ENCODE measurements around the gene MFRP. TPM values are rescaled to one million over a fixed set of nuclear protein-coding genes. Genes with fewer than 3 reads are reported as not detected.

MFRP gene
- polyA plus RNA-seq, 1 of the 3 experiments (the other 2 are of a cell fraction), result not detected

DNA sequence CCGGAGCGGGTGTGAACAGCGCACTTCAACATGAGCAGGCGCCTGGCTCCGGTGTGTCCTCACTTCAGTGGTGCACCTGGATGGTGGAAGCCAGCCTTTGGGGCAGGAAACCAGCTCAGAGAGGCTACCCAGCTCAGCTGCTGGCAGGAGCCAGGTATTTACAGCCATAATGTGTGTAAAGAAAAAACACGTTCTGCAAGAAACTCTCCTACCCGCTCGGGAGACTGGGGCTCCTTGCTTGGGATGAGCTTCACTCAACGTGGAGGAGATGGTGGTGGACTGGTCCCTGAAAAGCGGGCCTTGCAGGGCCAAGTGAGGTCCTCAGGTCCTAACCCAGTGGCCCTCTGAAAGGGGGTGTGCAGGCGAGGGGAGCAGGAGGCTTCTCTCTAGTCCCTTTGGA is 37.1 kb downstream of the MFRP start:
- Histone ChIP-seq H2AFZ (ENCODE audit: low read depth) (no peak overlapping the region), H3F3A (replicated peaks; ENCODE audit: insufficient read depth) (peaks cover 22% of the 10 kb centered on the region), H3K27ac (ENCODE audit: low read depth in 2 of 2, low read length in 1 of 2) (no peak overlapping the region), H3K9me3 (no peaks in the 10 kb centered on the region), H4K20me1 (ENCODE audit: insufficient read depth) (no peaks in the 10 kb centered on the region), H3K4me2 (no peak overlapping the region), H3K79me2 (ENCODE audit: insufficient read depth) (no peaks in the 10 kb centered on the region), H3K36me3 (replicated peaks in 1 of 2; ENCODE audit: control insufficient read depth in 1 of 2, insufficient read depth in 2 of 2, low read length in 1 of 2) (peaks cover 5 to 27% of the 10 kb centered on the region in 2 experiments), H3K4me1 (ENCODE audit: control insufficient read depth in 1 of 2, insufficient read depth in 2 of 2, low read depth in 1 of 2, low read length in 1 of 2) (no peaks in the 10 kb centered on the region), H3K9ac (no peak overlapping the region), H3K27me3 (ENCODE audit: insufficient read depth) (no peaks in the 10 kb centered on the region), H3K4me3 (ENCODE audit: low read depth in 2 of 2, low read length in 1 of 2) (no peak overlapping the region), H3K9me2 (no peaks in the 10 kb centered on the region)
- CTCF ChIA-PET, result interaction anchor here (1.0 to 1.5 kb wide), 3 partner anchors 14 to 104 kb away, joined by 4 to 13 read pairs (median 6); partner anchors contain the start of gene CBL
- TF ChIP-seq GATA2 (CRISPR knock-in tag; IDR thresholded peaks at IDR 0.05) (no peak), YY1 (IDR thresholded peaks at IDR 0.05; ENCODE audit: low read depth) (no peak), RFX5 (IDR thresholded peaks at IDR 0.05; ENCODE audit: low read length) (no peak), CTCF (IDR thresholded peaks at IDR 0.05) (no peak), USF1 (IDR thresholded peaks at IDR 0.05; ENCODE audit: borderline replicate concordance, low read depth) (no peak), MEF2A (IDR thresholded peaks at IDR 0.05; ENCODE audit: borderline replicate concordance, low read depth) (no peak), RAD21 (IDR thresholded peaks at IDR 0.05; ENCODE audit: low read length) (no peak), GABPA (IDR thresholded peaks at IDR 0.05; ENCODE audit: low read depth) (no peak)
- TF ChIP-seq, protein P1, sequence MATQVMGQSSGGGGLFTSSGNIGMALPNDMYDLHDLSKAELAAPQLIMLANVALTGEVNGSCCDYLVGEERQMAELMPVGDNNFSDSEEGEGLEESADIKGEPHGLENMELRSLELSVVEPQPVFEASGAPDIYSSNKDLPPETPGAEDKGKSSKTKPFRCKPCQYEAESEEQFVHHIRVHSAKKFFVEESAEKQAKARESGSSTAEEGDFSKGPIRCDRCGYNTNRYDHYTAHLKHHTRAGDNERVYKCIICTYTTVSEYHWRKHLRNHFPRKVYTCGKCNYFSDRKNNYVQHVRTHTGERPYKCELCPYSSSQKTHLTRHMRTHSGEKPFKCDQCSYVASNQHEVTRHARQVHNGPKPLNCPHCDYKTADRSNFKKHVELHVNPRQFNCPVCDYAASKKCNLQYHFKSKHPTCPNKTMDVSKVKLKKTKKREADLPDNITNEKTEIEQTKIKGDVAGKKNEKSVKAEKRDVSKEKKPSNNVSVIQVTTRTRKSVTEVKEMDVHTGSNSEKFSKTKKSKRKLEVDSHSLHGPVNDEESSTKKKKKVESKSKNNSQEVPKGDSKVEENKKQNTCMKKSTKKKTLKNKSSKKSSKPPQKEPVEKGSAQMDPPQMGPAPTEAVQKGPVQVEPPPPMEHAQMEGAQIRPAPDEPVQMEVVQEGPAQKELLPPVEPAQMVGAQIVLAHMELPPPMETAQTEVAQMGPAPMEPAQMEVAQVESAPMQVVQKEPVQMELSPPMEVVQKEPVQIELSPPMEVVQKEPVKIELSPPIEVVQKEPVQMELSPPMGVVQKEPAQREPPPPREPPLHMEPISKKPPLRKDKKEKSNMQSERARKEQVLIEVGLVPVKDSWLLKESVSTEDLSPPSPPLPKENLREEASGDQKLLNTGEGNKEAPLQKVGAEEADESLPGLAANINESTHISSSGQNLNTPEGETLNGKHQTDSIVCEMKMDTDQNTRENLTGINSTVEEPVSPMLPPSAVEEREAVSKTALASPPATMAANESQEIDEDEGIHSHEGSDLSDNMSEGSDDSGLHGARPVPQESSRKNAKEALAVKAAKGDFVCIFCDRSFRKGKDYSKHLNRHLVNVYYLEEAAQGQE (IDR thresholded peaks at IDR 0.05; ENCODE audit: low read depth, low read length), result no peak
- TF ChIP-seq, protein P2, sequence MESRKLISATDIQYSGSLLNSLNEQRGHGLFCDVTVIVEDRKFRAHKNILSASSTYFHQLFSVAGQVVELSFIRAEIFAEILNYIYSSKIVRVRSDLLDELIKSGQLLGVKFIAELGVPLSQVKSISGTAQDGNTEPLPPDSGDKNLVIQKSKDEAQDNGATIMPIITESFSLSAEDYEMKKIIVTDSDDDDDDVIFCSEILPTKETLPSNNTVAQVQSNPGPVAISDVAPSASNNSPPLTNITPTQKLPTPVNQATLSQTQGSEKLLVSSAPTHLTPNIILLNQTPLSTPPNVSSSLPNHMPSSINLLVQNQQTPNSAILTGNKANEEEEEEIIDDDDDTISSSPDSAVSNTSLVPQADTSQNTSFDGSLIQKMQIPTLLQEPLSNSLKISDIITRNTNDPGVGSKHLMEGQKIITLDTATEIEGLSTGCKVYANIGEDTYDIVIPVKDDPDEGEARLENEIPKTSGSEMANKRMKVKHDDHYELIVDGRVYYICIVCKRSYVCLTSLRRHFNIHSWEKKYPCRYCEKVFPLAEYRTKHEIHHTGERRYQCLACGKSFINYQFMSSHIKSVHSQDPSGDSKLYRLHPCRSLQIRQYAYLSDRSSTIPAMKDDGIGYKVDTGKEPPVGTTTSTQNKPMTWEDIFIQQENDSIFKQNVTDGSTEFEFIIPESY (IDR thresholded peaks at IDR 0.05; ENCODE audit: borderline replicate concordance, low read depth), result no peak
- WGBS (ENCODE audit: low lambda C conversion rate), result 94% methylated on average over 8 of the region's 11 CpGs
- POLR2A ChIA-PET, result no interaction called here
- no peak for DNase-seq
